Nephron (organoid): ENCODE data around the gene CUL1.

ENCODE experiments used
- H3K27ac Mint-ChIP-seq, 3 experiments: 2 replicates each; pipeline ENCODE4 v1.8.0; 2020; ENCODE audit warnings: mixed read lengths in 3 of 3, mild to moderate bottlenecking in 2 of 3, moderate library complexity in 1 of 3
- H3K27me3 Mint-ChIP-seq: 2 replicates; pipeline ENCODE4 v1.8.0; 2021; ENCODE audit warnings: low read depth, mild to moderate bottlenecking, moderate library complexity, mixed read lengths
- H3K36me3 Mint-ChIP-seq: 2 replicates; pipeline ENCODE4 v1.8.0; 2020; ENCODE audit warnings: low read depth, mixed read lengths
- H3K4me1 Mint-ChIP-seq: 2 replicates; pipeline ENCODE4 v1.8.0; 2020; ENCODE audit warnings: mixed read lengths
- H3K4me3 Mint-ChIP-seq, 3 experiments: 2 replicates each; pipeline ENCODE4 v1.8.0; 2020; ENCODE audit warnings: mild to moderate bottlenecking in 3 of 3, mixed read lengths in 3 of 3, moderate library complexity in 2 of 3
- H3K9me3 Mint-ChIP-seq: 2 replicates; pipeline ENCODE4 v1.8.0; 2020; ENCODE audit warnings: mixed read lengths
- TF ChIP-seq, protein P1 (sequence below), 3 experiments: fragments of 200-600 bp; sonication (generic); IDR thresholded peaks; one replicate each; pipeline ENCODE4 v1.5.0; 2021; ENCODE audit warnings: antibody characterized with exemption in 3 of 3; ENCODE audit not compliant: unreplicated experiment in 3 of 3

Gene CUL1

DNA sequence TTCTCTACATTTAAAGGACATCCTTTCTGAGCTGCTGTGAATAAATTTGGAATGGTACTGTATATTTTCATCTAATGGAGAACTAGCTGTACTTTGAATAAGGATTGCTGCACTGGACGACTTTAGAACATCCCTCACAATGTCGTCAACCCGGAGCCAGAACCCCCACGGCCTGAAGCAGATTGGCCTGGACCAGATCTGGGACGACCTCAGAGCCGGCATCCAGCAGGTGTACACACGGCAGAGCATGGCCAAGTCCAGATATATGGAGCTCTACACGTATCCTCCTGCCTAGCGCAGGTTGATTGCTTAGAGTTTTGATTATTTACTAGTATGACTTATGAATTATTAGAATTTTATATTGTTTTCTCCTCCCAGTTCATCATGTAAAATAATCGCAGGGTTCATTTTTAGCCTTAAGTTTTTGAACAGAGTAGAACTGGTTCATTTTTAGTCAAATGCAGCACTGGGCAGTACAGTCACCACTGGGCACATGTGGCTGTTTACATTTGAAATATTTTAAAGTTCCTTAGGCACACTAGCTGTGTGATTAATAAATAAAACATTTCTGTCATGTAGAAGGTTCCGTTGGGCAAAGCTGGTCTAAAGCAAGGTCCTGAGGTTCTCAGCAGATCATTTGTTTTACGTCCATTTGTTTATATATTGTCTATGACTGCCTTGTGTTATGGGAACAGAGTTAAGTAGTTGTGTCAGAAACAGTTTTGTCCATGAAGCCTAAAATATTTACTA, 31.5 kb downstream of the CUL1 start:
- Mint-ChIP-seq H3K27ac (peak overlapping the region in 1 of 3 experiments; percentile 34), H3K4me3 (no peak overlapping the region), H3K9me3 (no peaks in the 10 kb centered on the region), H3K36me3 (peaks cover 44% of the 10 kb centered on the region), H3K27me3 (no peaks in the 10 kb centered on the region), H3K4me1 (peaks cover 7% of the 10 kb centered on the region)
- TF ChIP-seq, protein P1, sequence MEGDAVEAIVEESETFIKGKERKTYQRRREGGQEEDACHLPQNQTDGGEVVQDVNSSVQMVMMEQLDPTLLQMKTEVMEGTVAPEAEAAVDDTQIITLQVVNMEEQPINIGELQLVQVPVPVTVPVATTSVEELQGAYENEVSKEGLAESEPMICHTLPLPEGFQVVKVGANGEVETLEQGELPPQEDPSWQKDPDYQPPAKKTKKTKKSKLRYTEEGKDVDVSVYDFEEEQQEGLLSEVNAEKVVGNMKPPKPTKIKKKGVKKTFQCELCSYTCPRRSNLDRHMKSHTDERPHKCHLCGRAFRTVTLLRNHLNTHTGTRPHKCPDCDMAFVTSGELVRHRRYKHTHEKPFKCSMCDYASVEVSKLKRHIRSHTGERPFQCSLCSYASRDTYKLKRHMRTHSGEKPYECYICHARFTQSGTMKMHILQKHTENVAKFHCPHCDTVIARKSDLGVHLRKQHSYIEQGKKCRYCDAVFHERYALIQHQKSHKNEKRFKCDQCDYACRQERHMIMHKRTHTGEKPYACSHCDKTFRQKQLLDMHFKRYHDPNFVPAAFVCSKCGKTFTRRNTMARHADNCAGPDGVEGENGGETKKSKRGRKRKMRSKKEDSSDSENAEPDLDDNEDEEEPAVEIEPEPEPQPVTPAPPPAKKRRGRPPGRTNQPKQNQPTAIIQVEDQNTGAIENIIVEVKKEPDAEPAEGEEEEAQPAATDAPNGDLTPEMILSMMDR (IDR thresholded peaks at IDR 0.05; ENCODE audit: unreplicated experiment in 3 of 3), result no peak

DNA sequence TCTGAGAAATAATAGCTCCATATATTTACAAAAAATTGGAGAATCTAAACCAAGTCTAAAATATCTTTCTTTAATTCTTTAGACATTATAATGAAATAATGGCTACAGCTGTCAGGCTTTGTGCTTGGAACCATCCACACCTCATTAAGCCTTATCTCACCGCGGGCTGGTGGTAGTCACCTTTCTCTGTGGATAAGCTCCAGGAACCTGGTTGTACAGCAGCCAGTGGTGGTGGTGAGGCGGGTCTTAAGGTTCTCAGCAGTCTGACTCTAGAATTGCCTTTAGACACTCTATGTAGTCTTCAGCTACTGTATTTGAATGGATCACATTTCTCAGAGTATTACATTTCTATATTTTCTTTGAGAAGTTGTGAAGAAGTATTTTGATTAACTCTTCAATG, 34.2 kb downstream of the CUL1 start:
- Mint-ChIP-seq H3K36me3 (peaks cover 62% of the 10 kb centered on the region), H3K27ac (no peak overlapping the region), H3K9me3 (no peaks in the 10 kb centered on the region), H3K4me3 (no peak overlapping the region), H3K4me1 (peaks cover 7% of the 10 kb centered on the region), H3K27me3 (no peaks in the 10 kb centered on the region)
- TF ChIP-seq, protein P1 (IDR thresholded peaks at IDR 0.05; ENCODE audit: unreplicated experiment in 3 of 3), result no peak

DNA sequence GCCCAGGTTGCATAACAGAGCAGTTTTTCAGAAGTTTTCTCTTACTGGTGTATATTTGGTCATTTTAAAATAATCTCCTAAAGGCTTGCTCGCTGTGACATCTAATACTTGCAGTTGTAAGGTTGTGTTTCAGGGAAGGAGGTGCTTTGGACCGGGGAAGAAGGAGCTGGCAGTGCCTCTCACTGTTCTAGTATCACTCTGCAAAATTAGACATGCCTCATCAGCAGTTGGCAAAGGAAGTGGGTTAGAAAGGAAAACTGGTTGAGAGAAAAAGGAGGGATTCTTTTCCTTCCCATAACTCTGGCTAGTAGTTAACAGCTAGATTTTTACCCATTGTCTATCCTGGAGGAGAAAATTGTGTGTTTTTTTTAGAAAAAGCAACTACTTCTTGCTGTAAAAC, 34.8 kb downstream of the CUL1 start:
- H3K27ac Mint-ChIP-seq, result no peak overlapping the region

DNA sequence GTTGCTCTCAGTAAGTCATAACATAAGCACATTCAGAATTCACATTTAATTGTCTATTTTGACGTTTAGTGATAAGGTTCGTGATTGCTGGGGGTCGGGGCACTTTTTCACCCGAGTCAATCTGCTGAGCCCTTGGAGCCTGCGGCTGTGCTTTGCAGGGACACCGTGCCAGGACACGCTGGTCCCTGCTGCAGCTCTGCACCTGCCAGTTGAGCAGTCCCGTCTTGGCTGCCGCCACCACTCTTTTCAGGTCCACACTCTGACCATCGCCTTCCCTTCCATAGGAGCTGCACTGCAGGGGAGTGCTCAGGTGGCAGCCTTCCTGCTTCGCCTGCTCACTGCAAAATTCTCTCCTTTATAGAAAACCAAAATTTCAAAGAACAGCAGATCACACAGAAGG, 36.4 kb downstream of the CUL1 start:
- TF ChIP-seq, protein P1 (IDR thresholded peaks at IDR 0.05; ENCODE audit: unreplicated experiment in 3 of 3), result no peak
- Mint-ChIP-seq H3K27me3 (no peaks in the 10 kb centered on the region), H3K27ac (no peak overlapping the region), H3K9me3 (no peaks in the 10 kb centered on the region), H3K36me3 (peaks cover 80% of the 10 kb centered on the region), H3K4me1 (peaks cover 12% of the 10 kb centered on the region), H3K4me3 (no peak overlapping the region)

More for the DNA sequence above, 34.8 kb downstream of the CUL1 start:
- Mint-ChIP-seq H3K27me3 (no peaks in the 10 kb centered on the region), H3K36me3 (peaks cover 68% of the 10 kb centered on the region), H3K9me3 (no peaks in the 10 kb centered on the region), H3K4me3 (no peak overlapping the region), H3K4me1 (peaks cover 7% of the 10 kb centered on the region)
- TF ChIP-seq, protein P1 (IDR thresholded peaks at IDR 0.05; ENCODE audit: unreplicated experiment in 3 of 3), result no peak

DNA sequence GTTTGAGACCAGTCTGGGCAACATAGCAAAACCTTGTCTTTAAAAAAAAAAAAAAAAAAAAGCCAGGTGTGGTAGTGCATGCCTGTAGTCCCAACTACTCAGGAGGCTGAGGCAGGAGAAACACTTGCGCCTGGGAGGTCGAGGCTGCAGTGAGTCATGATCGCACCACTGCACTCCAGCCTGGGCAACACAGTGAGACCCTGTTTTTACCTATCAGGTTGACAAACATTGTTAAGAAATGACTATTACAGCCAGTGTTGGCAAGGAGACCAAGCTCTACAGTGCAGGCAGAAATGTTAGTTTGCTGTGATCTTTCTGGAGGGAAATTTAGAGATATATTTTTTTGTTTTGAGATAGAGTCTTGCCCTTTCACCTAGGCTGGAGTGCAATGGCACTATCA, 37.3 kb downstream of the CUL1 start:
- TF ChIP-seq, protein P1 (IDR thresholded peaks at IDR 0.05; ENCODE audit: unreplicated experiment in 3 of 3), result no peak
- no peak overlapping the region for H3K4me3 Mint-ChIP-seq
- H3K36me3 Mint-ChIP-seq, result peaks cover 84% of the 10 kb centered on the region
- H3K27me3 Mint-ChIP-seq, result no peaks in the 10 kb centered on the region
- H3K9me3 Mint-ChIP-seq, result peaks cover 4% of the 10 kb centered on the region
- H3K27ac Mint-ChIP-seq, result no peak overlapping the region
- peaks cover 12% of the 10 kb centered on the region for H3K4me1 Mint-ChIP-seq
